Measurements from ENCODE around the gene PRDM15. TPM values are rescaled to one million over a fixed set of nuclear protein-coding genes. Genes with fewer than 3 reads are reported as not detected.

PRDM15 gene
- polyA plus RNA-seq, 3 donors = 5.4 to 5.7 (median 5.4) TPM

DNA sequence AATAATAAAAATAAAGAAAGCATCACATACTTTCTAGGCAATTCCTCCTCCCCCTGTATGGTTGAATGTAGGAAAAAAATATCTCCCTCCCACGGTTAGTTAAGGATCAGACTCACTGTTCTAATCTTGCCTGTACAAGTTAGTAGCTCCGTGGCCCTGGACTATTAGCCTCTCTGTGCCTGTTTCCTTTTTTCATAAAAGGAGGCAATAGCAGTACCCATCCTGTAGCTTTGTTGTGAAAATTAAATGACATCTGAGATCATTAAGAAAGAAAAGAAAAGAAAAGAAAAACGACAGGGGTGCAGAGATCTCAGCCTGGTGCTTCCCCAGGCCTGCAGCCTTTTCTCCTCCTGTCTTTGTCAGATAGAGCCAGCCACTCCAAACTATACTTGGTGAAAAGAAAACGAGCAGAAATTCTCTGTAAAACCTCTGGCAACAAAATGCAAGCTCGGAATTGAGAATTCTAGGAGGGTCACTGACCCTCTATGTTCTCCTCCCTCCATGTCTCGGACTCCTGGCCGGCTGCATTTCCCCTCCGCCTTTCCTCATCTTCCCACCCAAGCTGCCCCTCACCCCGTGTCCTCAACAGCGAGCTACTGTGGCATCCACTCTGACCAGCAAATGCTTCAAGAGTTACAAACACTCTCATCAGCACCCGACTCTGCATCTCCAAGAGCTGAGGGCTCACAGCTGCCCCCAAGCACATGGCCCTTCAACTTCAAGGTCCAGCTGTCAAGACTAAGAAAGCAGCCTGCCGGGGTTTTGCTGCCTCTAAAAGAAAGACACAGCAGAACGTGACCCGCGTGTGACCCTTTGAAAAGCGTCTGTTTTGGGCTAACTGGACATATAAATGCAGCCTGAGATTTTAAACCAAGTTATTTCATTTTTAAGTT, 125.9 kb downstream of the PRDM15 start:
- no peak for DNase-seq (ENCODE audit: low read depth in 3 of 3, low spot score in 2 of 3)

- DNase-seq (ENCODE audit: low read depth in 3 of 3, low spot score in 2 of 3) = no peak
Observed at GRCh38 chr21:41752231-41752681, 126.9 kb downstream of the PRDM15 start.

- DNase-seq (ENCODE audit: low read depth in 3 of 3, low spot score in 2 of 3) = no peak
Observed at GRCh38 chr21:41751611-41752011, 127.5 kb downstream of the PRDM15 start.

DNA sequence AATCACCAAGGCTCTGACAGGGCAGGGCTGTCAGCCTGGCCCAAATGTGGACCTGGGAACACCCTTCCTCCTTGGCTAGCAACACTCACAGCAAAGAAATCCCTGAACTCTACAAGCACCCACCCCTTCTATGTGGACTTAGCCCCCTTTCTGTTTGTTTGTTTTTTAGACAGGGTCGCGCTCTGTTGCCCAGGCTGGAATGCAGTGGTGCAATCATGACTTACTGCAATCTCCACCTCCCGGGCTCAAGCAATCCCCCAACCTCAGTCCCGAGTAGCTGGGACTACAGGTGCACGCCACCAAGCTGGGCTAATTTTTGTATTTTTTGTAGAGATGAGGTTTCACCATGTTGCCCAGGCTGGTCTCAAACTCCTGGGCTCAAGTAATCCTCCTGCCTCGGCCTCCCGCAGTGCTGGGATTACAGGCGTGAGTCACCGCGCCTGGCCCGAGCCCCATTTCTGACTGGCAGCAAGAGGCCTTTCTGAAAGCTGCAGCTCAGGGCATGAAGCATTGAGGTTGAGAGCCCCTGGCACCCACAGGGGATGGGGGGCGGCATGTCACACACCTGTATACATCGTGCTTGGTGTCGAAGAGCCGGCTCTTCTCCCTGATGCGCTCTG, 128.5 kb downstream of the PRDM15 start:
- DNase-seq (ENCODE audit: low read depth in 3 of 3, low spot score in 2 of 3) = no peak

- no peak for DNase-seq (ENCODE audit: low read depth in 3 of 3, low spot score in 2 of 3)
Observed at GRCh38 chr21:41750051-41750450, 129.1 kb downstream of the PRDM15 start.

GRCh38 chr21:41749286-41749685, 129.9 kb downstream of the PRDM15 start:
- no peak for DNase-seq (ENCODE audit: low read depth in 3 of 3, low spot score in 2 of 3)

Other genes starting within 250 kb of the PRDM15 start
- 10 to 100 TPM; 15.8 to 18.7 (median 15.9) TPM for gene RIPK4, start 112.3 kb downstream of the PRDM15 start, polyA plus RNA-seq (ENCODE audit: insufficient read length in 3 of 3)
- 10 to 100 TPM; 13.4 to 13.9 (median 13.9) TPM for gene C2CD2, start 74.7 kb upstream of the PRDM15 start, polyA plus RNA-seq (ENCODE audit: insufficient read length in 3 of 3)
- gene ZBTB21, start 131.0 kb upstream of the PRDM15 start, polyA plus RNA-seq (ENCODE audit: insufficient read length in 3 of 3) = 10 to 100 TPM in 1 of 3 donors, 1 to 10 TPM in 2; 9.2 to 10.2 (median 9.6) TPM
- gene UMODL1, start 192.0 kb upstream of the PRDM15 start, polyA plus RNA-seq (ENCODE audit: insufficient read length in 3 of 3) = under 1 TPM in 2 of 3 donors, not detected in 1; 0.04 to 0.31 TPM